Measurements from ENCODE around the gene USP24.
A peak's percentile ranks its signal among the peaks of the same experiment; 100 is the strongest.

Gene USP24

DNA sequence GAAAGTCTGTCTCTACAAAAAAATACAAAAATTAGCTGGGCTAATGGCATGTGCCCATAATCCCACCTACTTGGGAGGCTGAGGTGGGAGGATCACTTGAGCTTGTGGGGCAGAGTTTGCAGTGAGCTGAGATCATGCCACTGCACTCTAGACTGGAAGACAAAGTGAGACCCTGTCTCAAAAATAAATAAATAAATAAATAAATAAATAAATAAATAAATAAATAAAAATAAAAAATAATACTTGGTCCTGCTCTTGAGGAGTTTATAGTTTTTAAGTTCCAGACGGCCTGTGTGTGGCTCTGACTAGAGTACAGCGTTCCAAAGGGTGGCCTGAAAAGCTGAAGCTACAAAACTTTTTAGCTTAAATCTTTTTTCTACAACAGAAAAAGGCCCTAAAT, 140.7 kb downstream of the USP24 start:
- FAIRE-seq: no peak
- DNase-seq (ENCODE audit: insufficient read length, low spot score): no peak

DNA sequence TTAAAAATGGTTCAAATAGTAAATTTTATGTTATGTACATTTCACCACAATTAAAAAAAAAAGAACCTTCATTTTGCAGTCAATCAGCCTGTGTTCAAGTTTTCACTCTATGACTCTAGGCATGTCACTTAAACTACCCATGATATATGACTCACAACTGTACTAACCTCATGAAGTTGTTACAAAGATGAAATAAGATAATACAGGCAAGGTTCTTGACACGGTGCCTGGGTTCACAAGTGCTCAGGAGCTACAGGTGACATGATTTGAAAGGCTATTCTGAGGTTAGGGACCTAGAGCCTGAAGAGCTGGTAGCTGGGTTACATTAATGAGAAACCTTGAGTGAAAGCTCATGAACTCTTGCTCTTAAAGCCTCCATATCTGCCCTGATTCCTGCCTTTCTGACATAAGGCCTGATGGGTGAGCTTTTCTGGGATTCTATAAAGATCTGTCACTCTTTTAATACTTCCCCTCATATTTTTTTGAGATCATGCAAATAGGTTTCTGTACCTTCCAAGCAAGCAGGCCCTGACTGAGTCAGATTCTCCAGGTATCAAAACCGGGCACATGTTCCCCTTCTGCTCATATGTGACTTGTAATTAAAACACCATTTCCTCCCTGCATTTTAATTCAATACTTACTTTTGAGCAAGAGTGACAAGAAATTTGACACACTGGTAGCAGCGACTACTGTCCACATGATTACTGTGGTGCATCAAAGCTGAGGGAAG, 141.8 kb downstream of the USP24 start:
- DNase-seq (ENCODE audit: insufficient read length, low spot score): no peak
- no peak for FAIRE-seq

DNA sequence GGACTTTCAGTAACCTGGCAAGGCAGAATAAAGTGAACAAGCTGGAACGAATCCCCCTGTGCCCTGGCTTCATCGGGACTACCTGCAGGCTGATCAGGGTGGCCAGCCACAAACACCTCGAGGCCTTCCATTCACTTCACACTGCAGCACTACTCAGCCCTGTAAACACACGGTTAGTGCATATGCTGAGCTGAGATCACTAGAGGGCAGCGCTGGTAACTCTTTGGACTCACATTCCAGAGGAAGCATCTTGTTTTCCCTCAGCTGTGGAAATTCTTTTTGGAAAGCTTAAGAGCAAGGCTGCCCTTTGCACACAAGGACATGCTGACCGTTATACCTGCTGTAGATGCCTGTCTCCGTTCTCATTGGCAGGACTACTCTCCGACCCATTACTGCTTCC, 143.7 kb downstream of the USP24 start:
- peak; percentile 52 for FAIRE-seq

DNA sequence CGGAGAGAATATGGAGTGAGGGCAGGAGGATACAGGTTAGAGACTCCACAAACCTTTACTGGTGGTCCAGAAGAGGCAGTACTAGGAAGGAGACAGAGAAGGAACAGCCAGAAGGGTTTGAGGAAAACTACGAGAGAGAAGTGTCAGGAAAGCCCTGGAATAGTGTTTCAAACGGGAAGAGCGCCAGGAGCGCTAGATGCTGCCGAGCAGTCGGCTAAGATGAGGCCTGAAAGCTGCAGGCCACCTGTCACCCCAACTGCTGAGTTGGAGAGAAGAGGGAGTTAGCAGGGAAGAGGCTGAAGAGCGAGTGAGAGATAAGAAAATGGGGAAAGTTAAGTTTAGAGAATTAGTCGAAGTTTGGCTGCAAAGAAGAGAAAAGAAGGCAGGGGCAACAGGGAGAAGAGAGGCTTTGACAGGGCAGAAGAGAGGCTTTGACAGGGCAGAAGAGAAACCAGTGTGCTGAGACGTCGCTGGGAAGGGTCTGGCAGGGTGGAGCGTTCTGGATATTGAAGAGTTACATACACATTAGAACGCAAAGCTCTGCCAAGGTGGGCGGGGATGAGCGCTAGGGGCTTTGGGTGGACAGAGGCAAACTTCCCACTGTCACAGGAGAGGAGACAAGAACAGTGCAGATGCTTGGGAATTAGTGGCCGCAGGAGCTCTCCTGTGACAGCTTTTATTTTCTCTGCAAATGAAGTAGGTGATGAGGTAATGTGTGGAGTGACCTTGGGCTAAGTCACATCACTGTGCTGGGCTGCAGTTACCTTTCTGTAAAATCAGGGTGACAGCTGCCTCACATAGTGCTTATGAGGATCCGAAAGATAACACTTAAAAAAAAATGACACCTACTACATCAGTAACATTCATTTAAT, 144.6 kb downstream of the USP24 start:
- DNase-seq (ENCODE audit: insufficient read length, low spot score): no peak
- no peak for FAIRE-seq

More for the DNA sequence above, 143.7 kb downstream of the USP24 start:
- DNase-seq (ENCODE audit: insufficient read length, low spot score): peak; percentile 50

DNA sequence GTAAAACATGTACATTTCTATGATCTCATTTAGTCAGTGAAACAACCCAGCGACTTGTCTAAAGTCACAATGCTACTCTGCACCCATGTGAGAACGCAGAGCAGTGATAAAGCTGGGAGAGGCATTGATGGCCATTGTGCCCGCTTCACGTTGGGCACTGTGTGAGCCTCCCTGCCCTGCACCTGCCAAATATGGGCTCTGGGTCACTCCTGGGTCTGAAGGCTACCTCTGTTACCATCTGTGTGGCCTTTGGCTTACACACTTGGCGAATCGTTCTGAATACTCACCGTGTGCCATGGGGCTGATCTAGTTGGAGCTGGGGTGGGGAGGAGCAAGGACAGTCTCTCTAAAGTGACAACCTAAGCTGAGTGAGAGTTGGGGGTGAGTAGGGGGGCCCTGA, 145.9 kb downstream of the USP24 start:
- no peak for FAIRE-seq

DNA sequence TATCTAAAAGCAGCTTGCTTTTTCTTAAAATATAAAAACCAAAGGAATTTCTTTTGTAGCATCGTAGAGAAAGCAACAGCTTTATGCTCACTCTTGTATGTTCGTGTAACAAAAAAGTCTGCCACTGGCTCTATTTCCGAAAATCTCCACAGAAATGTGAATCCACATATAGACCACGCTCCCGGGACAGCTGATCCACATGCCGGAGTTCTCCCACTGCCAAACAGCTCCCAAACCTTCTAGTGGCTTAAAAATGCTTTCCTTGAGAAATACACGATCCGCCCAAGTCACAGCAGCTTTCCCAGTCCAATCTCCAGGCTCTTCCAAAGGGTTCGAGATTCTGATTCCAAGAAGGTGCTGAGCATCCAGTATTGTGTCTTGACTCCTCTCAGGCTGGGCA, 146.5 kb downstream of the USP24 start:
- FAIRE-seq: no peak
- no peak for DNase-seq (ENCODE audit: insufficient read length, low spot score)

More for the DNA sequence above, 145.9 kb downstream of the USP24 start:
- no peak for DNase-seq (ENCODE audit: insufficient read length, low spot score)

DNA sequence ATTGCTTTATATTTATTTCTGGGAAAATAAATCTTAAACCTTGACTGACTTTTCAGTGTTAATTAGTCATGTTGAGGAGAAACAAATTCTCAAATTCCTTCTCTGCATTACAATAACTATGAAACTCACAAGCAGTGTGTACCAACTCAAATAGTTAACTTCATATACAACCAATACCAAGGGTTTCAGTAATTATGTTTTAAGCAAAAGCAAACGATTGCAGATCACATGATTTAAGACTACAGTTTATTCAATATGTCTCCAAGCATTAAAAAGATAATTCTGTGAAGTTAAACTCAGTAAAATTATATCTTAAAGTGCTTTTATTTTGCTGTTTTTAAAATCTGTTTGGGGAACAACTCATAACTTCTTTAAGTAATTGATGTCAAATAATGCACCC, 147.2 kb downstream of the USP24 start:
- DNase-seq (ENCODE audit: insufficient read length, low spot score) (no peak), FAIRE-seq (no peak)

DNA sequence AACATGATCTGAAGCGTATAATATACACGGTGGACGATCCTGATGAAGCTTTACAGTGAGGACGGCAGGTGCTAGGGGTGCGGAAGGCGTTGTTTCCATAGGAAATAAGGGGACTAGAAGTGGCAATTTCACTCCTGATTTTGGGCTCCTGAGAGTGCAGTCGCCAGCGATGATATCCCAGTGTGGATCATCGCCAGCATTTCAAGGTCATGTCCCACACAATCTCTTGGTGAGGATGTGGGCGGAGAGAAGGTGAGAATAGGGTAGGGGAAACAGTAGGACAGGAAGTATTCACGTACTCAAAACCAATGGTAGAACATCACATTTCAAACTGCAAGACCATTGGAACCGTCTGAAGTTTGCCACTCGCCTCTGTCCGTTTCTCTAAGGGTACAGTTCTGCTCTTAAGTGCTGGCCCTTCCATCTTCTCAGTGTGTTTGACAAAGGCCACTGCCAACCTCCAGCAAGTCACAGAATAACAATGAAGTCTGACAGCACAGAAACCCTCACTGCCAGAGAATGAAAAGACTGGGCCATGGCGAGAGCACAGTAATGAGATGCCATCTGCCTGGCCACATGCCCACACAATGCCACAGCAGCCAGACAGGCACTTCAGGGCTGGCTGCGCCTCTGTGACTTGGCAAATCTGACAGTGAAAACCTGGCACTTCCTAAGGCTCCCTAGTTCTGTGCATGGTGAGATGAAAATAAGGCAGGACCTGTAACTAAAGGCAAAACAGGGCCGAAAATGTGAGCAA, 148.0 kb downstream of the USP24 start:
- DNase-seq (ENCODE audit: insufficient read length, low spot score): no peak
- no peak for FAIRE-seq

DNA sequence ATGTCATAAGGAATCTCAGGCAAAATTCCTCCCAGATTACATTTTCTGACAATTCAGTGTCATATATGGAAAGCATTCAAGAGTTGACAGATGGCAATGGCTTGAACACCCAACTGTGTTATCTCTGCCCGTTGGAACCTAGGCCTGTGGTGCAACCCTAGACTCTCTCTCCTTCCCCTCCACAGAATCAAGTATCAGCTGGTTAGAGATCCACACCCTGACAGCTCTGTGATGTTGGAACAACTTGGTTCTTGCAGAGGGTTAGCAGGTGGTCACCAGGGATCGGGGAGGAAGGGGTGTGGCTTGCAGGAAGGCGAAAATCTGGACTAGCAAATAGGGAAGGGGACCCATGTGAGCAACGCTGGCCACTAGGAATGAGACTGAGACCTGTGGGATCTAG, 149.5 kb downstream of the USP24 start:
- DNase-seq (ENCODE audit: insufficient read length, low spot score) (no peak), FAIRE-seq (no peak)

DNA sequence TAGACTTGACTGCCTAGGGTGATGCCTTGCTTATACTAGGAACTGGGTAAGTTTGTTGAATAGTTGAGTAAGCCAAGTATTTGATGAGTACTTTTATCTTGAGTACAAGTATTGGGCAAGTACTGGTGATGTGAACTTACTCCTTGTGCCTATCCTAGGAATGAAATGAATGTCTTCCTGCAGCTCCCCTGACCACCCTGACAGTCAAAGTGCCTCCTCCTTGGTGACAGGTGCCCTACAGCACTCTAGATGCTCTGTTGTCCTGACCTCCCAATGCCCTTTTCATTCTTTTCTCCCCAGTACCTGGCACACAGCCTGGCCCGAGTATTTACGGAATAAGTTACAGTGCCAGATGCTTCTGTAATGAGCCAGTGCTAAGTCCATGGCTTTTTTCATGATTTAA, 150.3 kb downstream of the USP24 start:
- peak; percentile 28 for DNase-seq (ENCODE audit: insufficient read length, low spot score)

DNA sequence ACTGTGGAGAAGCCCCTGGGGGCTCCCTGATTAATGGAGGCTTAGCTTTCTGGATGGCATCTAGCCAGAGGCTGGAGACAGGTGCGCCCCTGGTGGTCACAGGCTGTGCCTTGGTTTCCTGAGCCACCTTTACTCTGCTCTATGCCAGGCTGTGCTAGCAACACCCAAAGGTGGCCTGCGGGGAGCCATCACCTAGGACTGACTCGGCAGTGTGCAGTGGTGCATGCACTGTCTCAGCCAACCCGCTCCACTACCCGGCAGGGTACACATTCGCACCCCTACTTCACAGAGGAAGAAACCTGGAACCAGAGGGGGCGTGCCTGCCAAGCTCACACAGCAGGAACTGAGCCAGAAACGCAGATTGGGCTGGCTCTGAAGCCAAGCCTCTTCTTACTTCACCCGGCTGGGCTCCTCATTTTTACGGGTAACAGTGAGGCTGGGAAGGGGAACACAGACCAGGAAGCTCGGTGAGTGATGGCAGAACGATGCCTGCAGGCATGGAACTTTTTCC, 151.0 kb downstream of the USP24 start:
- DNase-seq (ENCODE audit: insufficient read length, low spot score): no peak
- no peak for FAIRE-seq

More for the DNA sequence above, 150.3 kb downstream of the USP24 start:
- no peak for FAIRE-seq

DNA sequence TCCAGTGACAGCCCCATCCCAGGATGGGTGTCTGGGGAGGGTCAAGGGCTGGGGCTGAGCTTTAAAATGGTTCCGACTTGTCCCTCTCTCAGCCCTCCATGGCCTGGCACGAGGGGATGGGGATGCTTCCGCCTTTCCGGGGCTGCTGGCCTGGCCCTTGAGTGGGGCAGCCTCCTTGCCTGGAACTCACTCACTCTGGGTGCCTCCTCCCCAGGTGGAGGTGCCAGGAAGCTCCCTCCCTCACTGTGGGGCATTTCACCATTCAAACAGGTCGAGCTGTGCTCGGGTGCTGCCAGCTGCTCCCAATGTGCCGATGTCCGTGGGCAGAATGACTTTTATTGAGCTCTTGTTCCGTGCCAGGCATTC, 151.6 kb downstream of the USP24 start:
- FAIRE-seq (no peak), DNase-seq (ENCODE audit: insufficient read length, low spot score) (no peak)

DNA sequence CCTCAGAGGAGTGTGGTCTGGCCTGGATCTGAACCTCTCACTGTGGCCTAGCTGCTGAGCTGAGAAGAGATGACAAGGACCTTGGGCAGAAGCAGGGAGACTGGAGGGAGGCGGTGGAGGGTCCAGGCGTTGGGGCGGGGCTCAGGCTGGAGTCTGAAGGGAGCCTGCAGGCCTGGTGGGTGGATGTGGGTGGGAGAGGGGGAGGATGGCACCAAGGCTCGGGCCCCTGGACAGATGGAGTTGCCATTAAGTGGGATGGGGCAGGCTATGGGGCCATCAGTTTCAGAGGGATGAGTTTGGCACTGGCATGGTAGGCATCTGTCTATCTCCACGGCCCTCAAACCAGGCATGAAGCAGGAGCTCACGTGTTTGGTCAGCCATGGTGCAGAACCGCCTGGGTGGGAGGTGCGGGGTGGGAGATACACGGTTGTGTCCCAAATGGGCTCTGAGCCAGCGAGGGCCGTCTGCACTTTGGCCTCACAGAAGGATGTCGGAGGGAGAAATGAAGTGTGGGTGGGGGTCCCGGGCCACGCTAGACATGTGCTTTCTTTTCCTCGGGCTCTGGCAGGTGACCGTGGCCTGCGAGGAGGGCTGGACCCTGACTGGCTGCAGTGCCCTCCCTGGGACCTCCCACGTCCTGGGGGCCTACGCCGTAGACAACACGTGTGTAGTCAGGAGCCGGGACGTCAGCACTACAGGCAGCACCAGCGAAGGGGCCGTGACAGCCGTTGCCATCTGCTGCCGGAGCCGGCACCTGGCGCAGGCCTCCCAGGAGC, 152.2 kb downstream of the USP24 start:
- FAIRE-seq: no peak

DNA sequence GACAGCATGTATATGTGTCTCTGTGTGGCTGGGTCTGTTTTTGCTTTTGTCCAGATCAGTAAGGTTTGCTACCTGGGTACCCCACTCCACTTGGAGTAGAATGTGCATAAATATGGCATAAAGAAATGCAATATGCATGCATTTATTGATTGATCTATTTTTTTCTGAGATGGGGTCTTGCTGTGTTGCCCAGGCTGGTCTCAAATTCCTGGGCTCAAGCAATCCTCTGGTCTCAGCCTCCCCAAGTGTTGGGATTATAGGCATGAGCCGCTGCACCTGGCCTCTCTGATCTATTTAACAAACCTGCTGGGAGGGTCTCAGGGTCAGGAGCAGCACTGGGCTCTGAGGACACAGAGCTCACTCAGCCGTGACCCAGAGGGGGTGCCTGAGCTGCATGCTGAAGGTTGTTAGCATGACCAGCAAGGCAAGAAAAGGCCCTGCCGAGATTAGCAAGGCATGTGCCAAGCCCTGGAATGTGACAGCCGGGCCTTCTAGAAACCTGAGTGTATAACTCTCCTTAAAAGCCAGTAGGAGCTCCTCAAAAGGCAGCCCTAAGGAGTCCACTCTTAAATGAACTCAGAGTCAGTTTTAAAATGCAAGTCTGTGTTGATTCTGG, 153.3 kb downstream of the USP24 start:
- FAIRE-seq (no peak), DNase-seq (ENCODE audit: insufficient read length, low spot score) (no peak)

More for the DNA sequence above, 152.2 kb downstream of the USP24 start:
- DNase-seq (ENCODE audit: insufficient read length, low spot score): no peak

DNA sequence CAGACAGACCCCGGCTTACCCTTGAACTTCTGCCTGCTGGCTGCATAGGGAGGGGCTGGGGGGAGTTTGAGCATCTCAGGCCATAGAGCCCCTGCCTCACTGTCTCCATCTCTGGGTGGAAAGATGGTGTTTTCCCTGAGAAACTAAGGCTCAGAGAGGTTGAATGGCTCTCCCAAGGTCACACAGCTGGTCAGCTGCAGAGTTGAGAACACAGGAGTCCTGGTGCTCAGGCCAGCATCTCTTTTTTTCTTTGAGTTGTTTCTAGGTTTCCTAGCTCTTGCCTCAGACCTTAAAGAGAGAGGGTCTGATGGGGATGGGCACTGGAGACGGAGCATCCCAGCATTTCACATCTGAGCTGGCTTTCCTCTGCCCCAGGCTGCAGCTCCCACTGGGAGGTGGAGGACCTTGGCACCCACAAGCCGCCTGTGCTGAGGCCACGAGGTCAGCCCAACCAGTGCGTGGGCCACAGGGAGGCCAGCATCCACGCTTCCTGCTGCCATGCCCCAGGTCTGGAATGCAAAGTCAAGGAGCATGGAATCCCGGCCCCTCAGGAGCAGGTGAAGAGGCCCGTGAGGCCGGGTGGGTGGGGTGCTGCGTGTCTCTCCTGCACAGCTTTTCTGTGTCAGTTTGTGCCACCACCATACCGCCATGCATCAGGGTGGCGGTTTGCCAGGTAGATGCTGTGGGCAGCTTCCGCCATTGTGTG, 154.0 kb downstream of the USP24 start:
- no peak for FAIRE-seq
- no peak for DNase-seq (ENCODE audit: insufficient read length, low spot score)

DNA sequence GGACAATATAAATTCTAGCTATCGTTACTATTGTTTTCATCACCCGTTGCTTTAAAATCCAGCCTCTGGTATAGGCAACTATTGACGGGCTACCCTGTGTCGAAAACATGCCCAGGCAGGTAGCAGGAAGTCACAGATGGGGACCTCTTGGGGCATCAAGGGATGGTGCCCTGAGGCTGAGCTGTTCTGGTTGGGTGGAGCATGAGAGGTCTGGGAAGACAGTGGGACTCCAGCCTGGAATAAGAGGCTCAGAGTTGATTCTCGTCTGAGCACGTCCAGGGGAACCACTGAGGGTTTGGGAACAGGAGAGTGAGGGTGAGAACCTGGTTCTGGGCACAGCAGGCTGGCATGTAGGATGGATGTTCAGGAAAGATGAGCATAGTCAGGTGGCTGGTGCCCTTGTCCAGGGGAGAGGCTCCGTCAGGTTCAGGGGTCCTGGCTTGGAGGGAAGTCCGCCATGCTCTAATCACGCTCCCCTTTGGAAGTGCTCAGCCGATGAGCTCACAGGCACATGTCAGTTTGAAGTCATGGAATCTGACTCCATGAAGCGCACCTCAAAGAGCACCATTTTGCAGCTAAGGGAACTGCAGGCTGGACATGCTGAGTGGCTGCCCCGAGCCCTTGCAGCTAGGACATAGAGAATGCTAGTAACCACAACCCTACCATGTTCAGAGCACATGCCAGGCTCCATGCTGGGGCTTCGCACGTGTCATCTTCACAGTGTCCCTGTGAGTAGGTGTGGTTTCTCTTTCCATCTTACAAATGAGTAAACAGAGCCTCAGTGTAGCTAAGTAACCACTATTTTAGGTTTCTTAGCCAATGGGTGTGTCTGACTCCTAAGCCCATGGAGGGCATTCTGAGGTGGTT, 154.8 kb downstream of the USP24 start:
- FAIRE-seq (no peak), DNase-seq (ENCODE audit: insufficient read length, low spot score) (no peak)

DNA sequence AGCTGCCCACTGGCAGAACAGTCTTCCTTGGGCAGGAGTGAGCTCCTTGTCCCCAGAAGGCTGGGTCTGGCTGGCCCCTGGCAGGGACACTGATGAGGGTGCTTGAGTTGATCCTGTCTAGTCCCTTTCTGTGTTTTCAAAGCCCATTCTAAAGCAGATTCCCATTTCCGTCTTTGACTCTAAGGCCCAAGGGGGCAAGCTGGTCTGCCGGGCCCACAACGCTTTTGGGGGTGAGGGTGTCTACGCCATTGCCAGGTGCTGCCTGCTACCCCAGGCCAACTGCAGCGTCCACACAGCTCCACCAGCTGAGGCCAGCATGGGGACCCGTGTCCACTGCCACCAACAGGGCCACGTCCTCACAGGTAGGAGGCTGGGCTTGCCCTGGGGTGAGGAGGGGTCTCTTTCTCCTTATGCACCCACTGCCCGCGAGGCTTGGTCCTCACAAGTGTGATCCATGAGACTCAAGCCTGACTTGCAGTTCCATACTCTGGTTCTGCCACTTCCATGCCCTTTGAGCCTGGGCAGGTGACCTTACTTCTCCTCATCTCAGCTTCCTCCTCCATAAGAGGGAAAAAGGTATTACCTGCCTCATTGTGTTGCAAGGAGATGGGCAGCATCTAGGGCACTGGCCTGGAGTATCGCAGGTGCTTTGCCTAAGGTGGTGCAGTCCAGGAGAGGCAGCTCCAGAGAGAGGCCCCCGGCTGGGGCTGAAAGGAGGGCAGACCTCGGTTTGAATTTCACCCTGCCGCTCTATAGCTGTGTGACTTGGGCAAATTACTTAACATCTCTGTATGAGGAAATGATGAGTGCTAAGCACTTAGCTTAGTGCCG, 155.6 kb downstream of the USP24 start:
- FAIRE-seq (no peak), DNase-seq (ENCODE audit: insufficient read length, low spot score) (no peak)

DNA sequence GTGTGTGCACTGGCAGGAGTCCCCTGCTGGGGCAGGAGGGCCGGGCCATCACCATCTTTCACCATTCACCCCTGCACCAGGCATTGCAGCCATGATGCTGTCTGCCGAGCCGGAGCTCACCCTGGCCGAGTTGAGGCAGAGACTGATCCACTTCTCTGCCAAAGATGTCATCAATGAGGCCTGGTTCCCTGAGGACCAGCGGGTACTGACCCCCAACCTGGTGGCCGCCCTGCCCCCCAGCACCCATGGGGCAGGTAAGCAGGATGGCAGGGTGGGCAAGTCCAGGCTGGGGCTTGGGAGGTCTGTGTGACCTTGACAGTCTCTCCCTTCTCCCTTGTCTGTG, 157.2 kb downstream of the USP24 start:
- DNase-seq (ENCODE audit: insufficient read length, low spot score) (no peak), FAIRE-seq (no peak)

Measured in HTR-8/SVneo (cell line).